GM18520 (cell line): Measurements from ENCODE around the gene PROCA1.
"Not testable (repeated sequence)": the region's sequence is repeated elsewhere in the genome, so short reads cannot be mapped to it uniquely, and the experiment has no call there.

Source experiments
- ATAC-seq: cut with Tn5 transposase; IDR thresholded peaks from one replicate; pipeline ENCODE4 v1.9.1; 2021; ENCODE audit not compliant: unreplicated experiment

Gene PROCA1

DNA sequence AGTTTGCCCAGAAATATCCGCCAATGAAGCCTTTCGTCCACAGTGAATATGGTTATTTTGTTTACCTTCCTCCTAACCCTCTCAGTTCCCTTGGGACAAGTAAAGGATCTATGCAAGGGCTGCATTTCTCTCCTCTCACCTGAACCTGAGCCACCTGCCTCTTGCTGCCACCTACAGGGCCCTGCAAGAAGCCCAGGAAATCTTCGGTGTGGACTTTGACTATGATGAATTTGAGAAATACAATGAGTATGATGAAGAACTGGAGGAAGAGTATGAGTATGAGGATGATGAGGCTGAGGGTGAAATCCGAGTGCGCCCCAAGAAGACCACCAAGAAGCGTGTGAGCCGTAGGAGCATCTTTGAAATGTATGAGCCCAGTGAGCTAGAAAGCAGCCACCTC, 35.7 kb downstream of the PROCA1 start:
- ATAC-seq: no peak

DNA sequence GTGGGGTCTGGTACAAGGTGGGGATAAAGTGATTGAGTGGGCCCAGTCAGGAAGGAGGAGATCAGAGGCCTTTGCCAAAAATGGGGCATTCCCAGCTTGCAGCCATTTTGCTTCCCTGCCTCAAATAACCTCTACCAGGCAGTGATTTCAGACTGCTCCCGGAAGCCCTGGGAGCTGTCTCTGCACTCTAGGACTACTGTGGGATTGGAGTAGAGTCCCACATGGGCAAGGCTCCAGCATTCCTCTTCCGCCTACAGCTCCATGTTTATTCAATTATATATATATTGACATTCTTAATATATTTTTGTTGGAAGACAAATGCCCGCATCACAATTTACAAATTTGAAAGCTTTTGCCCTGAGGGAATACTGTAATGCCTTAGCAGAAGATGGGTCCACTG, 36.2 kb downstream of the PROCA1 start:
- ATAC-seq: no peak

DNA sequence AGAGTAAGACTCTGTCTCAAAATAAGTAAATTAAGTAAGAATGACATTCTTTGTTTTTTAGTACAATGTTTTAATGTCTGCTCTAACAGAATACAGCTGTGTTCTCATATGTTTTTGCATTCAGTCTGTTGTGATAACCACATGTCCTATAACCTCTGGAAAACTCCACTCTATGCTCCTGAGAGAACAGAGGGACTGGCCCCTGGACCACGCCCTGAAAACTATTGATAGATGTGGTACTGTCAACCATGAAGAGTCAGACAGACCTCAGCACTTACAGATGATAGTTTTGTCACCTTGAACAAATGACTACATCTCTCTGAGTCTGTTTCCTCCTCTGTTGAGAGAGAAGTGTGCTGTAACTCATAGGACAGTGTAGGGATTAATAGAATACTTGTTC, 41.8 kb downstream of the PROCA1 start:
- ATAC-seq: no peak

DNA sequence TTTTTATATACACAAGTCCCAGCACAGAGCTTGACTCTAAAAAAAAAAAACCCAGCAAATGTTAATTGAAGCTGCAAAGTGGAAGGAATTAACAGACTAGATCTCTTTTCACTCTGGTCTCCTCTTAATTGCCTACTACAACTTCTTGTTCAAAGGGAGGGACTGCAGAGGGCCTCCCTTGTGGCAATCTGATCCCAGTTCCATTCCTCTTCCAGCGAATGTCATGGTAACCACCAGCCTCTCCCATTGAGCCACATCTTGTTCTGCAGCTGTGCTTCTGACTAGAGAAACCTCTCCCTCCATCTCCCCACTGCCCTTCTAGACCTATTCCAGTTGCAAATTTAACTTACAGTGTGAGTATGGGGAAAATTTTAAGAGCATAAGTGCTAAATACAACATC, 43.8 kb downstream of the PROCA1 start:
- ATAC-seq: no peak

DNA sequence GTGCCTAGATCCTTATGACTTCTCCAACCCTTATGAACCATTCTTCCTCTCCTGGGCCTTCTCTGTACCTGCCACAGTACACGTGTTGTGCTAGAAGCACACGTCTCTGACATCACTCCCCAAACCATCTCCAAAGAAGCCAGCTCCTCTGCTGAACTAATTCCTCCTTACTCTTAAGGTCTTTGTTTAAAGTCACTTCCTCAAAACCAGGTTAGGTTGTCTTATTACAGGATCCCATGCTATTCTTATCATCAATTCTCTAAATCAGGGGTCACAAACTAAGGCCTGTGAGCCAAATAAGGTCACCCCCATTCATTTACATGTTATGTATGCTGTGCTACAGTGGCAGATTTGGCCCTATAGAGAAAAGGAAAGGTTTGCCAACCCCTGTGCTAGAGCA, 45.7 kb downstream of the PROCA1 start:
- no peak for ATAC-seq

DNA sequence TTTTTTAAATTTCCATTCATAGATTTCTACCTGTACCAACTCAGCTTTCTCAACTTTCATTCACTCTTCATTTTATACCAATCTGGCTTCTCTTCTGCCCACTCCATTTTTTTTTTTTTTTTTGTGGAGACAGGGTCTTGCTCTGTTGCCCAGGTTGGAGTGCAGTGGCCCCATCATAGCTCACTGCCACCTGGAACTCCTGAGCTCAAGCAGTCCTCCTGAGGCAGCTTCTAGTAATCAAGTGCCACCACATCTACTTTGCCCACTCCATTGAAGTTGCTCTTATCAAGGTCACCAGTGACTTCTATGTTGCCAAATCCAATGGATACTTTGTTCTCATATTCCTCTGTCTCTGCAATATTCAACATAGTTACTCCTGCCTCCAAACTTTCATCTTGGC, 48.0 kb downstream of the PROCA1 start:
- ATAC-seq: no peak

DNA sequence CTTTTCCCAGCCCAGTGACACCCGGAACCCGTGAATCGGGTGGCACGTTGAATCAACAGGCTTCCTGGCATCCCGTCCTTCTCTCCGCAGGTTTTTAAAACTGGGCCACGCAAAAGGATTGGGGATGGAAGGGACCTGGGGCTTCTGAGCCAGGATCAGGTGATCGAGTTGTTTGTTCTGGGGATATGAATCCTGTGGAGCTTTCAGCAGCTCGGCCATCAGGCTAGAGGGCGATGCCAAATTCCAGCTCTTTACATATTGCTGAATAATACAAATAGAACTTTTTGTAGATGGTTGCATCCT, 49.2 kb downstream of the PROCA1 start:
- ATAC-seq: no peak

DNA sequence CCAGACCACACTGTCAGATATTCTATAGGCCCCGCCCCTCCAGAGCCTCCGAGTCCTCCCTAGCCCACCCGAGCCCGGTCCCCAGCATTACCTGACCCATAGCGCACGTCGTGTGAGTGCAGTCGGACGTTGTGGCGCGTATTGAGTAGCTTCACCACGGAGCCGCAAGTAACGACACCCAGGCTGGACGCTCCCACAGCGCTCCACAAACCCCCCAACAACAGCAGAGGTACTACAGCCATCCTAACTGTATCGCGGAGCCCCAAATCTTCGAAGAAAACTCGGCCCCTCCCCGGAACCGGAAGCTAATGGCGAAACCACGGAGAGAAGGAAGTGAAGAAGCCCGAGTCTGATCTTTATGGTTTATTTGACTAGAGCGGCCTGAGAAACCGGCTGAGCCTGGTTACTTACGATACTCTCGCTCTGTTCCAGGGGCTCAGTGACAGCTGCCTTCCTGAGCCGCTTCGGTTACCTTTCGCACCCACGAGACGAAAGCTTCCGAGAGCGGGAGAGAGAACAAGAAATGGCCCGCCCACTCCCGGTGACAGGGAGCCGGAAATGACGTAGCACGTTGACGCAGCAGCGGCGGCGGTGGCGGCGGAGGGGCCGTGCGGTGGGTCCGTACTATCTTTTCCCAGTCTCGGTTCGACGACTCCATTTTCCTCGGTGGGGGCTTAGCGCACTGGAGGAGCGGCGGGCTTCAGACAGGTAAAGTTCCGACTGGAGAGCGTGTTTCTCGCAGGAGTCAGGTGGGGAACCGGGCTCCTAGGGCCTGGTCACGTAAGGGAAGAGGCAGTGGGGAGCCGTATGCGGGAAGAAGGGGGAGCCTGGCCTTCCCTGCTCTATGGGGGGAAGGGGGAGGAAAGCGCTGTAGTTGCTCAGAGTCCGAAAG, 49.8 kb downstream of the PROCA1 start, which contains the start of the genes SDF2 and SUPT6H:
Gene SDF2 (minus strand): TSS at position 272 of the 892 bp plus-strand sequence. CDS start 30 bp downstream, at position 242.
Gene SUPT6H (plus strand): TSS at position 571 of the 892 bp plus-strand sequence. CDS start 11,197 bp downstream, outside the sequence.
- peak; percentile 60 for ATAC-seq

DNA sequence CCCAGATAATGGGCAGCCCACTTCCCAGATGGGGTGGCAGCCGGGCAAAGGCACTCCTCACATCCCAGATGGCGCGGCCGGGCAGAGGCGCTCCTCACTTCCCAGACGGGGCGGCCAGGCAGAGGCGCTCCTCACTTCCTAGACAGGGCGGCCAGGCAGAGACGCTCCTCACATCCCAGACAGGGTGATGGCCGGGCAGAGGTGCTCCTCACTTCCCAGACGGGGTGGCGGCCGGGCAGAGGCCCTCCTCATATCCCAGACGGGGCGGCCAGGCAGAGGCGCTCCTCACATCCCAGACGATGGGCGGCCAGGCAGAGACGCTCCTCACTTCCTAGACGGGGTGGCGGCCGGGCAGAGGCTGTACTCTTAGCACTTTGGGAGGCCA, 52.2 kb downstream of the PROCA1 start:
- ATAC-seq: not testable (repeated sequence)

DNA sequence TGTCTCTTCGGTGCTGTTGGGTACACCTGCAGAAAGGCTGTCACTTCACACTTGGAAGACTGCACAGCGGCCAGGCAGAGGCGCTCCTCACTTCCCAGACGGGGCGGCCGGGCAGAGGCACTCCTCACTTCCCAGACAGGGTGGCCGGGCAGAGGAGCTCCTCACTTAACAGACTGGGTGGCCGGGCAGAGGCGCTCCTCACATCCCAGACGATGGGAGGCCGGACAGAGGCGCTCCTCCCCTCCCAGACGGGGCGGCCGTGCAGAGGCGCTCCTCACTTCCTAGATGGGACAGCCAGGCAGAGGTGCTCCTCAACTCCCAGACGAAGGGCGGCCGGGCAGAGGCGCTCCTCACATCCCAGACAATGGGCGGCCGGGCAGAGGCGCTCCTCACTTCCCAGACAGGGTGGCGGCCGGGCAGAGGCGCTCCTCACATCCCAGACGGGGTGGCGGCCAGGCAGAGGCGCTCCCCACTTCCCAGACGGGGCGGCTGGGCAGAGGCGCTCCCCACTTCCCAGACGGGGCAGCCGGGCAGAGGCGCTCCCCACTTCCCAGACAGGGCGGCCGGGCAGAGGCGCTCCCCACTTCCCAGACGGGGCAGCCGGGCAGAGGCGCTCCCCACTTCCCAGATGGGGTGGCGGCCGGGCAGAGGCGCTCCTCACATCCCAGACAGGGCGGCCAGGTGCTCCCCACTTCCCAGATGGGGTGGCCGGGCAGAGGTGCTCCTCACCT, 52.8 kb downstream of the PROCA1 start:
- not testable (repeated sequence) for ATAC-seq

DNA sequence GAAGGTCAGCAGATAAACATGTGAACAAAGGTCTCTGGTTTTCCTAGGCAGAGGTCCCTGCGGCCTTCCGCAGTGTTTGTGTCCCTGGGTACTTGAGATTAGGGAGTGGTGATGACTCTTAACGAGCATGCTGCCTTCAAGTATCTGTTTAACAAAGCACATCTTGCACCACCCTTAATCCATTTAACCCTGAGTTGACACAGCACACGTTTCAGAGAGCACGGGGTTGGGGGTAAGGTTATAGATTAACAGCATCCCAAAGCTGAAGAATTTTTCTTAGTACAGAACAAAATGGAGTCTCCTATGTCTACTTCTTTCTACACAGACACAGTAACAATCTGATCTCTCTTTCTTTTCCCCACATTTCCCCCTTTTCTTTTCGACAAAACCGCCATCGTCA, 53.3 kb downstream of the PROCA1 start:
- ATAC-seq: not testable (repeated sequence)

DNA sequence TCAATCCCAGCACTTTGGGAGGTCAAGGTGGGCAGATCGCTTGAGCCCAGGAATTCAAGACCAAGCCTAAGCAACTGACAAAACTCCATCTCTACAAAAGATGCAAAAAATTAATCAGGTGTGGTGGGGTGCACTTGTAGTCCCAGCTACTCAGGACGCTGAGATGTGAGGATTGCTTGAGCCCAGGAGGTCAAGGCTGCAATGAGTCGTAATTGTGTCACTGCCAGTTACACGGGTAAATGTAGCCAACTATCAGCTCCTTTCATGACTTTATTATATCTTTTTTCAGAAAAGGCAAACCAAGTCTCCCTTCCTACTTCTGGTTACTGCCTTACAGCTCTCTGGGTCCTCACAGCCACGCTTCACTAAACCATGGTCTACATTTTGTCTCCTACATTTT, 53.9 kb downstream of the PROCA1 start:
- no peak for ATAC-seq

DNA sequence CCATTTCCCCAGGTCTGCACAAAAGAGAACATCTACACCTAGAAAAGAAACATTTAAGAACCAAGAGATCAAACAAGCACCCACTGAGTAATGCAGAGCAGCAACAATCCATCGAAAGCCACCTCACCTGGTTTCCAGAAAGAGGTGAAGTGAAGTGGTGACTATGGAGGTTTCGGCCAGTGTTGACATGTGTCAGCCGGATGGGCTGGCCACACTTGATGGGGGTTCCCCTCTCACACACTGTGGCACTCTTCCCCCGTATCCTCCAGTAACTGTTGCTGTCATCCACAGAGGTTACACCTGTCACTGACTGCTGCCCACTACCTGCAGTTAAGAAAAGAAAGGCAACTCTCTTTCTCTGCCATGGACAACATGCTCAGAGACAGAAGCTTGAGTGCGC, 56.5 kb downstream of the PROCA1 start:
- ATAC-seq: no peak
